Loucy (cell line): ENCODE results near the gene SPAG17.

Experiments used
- H2AFZ ChIP-seq: fragments of 200-600 bp; sonication (generic); 2 replicates; pipeline ENCODE4 v1.6.0; 2016; ENCODE audit warnings: antibody characterized with exemption, mild to moderate bottlenecking, low read length, moderate library complexity
- H3F3A ChIP-seq: fragments of 200-600 bp; 2 replicates; pipeline ENCODE4 v1.6.0; 2016; ENCODE audit warnings: antibody characterized with exemption, low read depth, mild to moderate bottlenecking
- H3K27me3 ChIP-seq: fragments of 200-600 bp; sonication (generic); 2 replicates; pipeline ENCODE4 v1.6.1; 2014; ENCODE audit warnings: low read length, mild to moderate bottlenecking; ENCODE audit not compliant: insufficient read depth, poor library complexity, severe bottlenecking
- H3K36me3 ChIP-seq: fragments of 200-600 bp; sonication (generic); 2 replicates; pipeline ENCODE4 v1.6.1; 2016; ENCODE audit warnings: low read length; ENCODE audit not compliant: insufficient read depth
- H3K4me1 ChIP-seq: fragments of 200-600 bp; sonication (generic); 2 replicates; pipeline ENCODE4 v1.5.1; 2014; ENCODE audit warnings: low read length, mild to moderate bottlenecking; ENCODE audit not compliant: insufficient read depth, poor library complexity, severe bottlenecking
- H3K4me2 ChIP-seq: fragments of 200-600 bp; sonication (generic); 2 replicates; pipeline ENCODE4 v1.6.0; 2014; ENCODE audit warnings: antibody characterized with exemption, low read length, low read depth, mild to moderate bottlenecking; ENCODE audit not compliant: poor library complexity, severe bottlenecking
- H3K4me3 ChIP-seq: fragments of 200-600 bp; sonication (generic); 2 replicates; pipeline ENCODE4 v1.5.1; 2014; ENCODE audit warnings: low read length, mild to moderate bottlenecking, mixed read lengths; ENCODE audit not compliant: poor library complexity, severe bottlenecking
- H3K79me2 ChIP-seq: fragments of 200-600 bp; sonication (generic); 2 replicates; pipeline ENCODE4 v1.6.1; 2014; ENCODE audit warnings: low read length; ENCODE audit not compliant: insufficient read depth
- H3K9ac ChIP-seq: fragments of 200-600 bp; sonication (generic); 2 replicates; pipeline ENCODE4 v1.6.0; 2014; ENCODE audit warnings: mild to moderate bottlenecking, low read depth, low read length, moderate library complexity; ENCODE audit not compliant: poor library complexity, severe bottlenecking
- H3K9me2 ChIP-seq: fragments of 200-600 bp; sonication (generic); replicated peaks from 2 replicates; pipeline ENCODE4 v1.6.1; 2016; ENCODE audit warnings: low read depth, low read length, mixed read lengths
- H3K9me3 ChIP-seq: fragments of 200-600 bp; sonication (generic); 2 replicates; pipeline ENCODE4 v1.6.1; 2014; ENCODE audit warnings: mild to moderate bottlenecking, antibody characterized with exemption, low read length, low read depth; ENCODE audit not compliant: insufficient read depth
- H4K20me1 ChIP-seq: fragments of 200-600 bp; sonication (generic); 2 replicates; pipeline ENCODE4 v1.6.0; 2014; ENCODE audit warnings: antibody characterized with exemption, low read length, mild to moderate bottlenecking; ENCODE audit not compliant: insufficient read depth, poor library complexity, severe bottlenecking
- EZH2phosphoT487 ChIP-seq: fragments of 200-600 bp; IDR thresholded peaks from 2 replicates; pipeline ENCODE4 v1.6.1; 2018; ENCODE audit warnings: antibody characterized with exemption, mild to moderate bottlenecking, moderate library complexity, borderline replicate concordance
- TF ChIP-seq, protein P1 (sequence below): fragments of 200-600 bp; sonication (generic); conservative IDR thresholded peaks from 2 replicates; pipeline ENCODE4 v1.5.1; 2014; ENCODE audit warnings: mild to moderate bottlenecking, antibody characterized with exemption, low read length

Gene SPAG17

DNA sequence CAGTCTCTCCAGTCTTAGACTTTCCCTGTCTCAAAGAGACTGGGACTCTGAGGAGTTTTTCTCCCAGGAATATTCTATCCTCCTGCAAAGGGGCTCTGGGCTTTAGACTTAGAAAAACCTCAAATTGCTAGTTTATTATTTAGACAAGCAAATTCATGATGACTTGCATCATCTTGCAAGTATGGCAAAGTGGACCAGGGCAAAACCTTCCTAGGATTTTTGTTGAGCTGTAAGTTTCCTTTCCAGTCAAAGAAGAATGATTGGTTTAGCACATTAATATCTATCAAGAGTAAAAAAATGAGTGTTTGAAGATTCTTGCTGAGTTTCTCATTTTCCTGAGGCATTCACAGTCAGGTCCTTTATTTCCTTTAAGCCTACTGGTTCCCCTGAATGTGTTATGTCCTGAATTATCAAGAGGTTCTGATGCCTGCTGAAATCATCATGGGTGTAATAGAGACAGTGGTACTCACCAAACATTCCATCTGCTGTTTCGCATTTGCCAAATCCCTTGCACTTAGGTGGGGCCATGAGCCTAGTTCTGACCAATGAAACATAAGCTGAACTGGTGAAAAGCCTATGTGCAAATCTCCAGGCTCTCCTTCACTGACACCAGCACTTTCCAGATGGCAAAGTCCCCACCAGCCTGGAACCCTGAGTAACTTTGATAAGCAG is 25.2 kb upstream of the SPAG17 start:
- Histone ChIP-seq H3K9ac (no peak overlapping the region), H4K20me1 (no peaks in the 10 kb centered on the region), H3K4me2 (no peak overlapping the region), H3K4me3 (no peak overlapping the region), H3K27me3 (no peaks in the 10 kb centered on the region), H2AFZ (no peak overlapping the region), H3K79me2 (no peaks in the 10 kb centered on the region), H3F3A (no peaks in the 10 kb centered on the region), H3K4me1 (no peaks in the 10 kb centered on the region), H3K36me3 (no peaks in the 10 kb centered on the region), H3K9me3 (no peaks in the 10 kb centered on the region), H3K9me2 (no peaks in the 10 kb centered on the region)
- no peak for TF ChIP-seq EZH2phosphoT487
- TF ChIP-seq, protein P1, sequence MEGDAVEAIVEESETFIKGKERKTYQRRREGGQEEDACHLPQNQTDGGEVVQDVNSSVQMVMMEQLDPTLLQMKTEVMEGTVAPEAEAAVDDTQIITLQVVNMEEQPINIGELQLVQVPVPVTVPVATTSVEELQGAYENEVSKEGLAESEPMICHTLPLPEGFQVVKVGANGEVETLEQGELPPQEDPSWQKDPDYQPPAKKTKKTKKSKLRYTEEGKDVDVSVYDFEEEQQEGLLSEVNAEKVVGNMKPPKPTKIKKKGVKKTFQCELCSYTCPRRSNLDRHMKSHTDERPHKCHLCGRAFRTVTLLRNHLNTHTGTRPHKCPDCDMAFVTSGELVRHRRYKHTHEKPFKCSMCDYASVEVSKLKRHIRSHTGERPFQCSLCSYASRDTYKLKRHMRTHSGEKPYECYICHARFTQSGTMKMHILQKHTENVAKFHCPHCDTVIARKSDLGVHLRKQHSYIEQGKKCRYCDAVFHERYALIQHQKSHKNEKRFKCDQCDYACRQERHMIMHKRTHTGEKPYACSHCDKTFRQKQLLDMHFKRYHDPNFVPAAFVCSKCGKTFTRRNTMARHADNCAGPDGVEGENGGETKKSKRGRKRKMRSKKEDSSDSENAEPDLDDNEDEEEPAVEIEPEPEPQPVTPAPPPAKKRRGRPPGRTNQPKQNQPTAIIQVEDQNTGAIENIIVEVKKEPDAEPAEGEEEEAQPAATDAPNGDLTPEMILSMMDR = no peak

DNA sequence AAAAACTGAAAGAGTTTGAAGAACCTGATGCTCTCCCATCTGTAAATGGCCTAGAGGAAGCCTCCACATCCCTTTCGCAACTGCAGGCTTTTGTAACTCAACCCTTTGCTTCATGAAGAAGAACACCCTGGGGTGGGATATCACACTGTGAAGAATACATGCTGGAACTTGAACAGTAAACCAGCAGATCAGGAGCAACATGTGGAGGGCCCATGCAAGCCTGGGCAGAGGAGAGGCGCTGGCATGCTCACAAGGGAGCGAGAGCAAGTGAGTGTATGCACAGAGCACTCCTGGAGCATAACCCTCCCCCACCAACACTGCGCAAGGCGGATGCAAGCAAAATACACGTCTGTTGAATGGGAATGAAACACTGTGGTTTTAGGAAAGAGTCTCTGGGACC is 24.6 kb upstream of the SPAG17 start:
- Histone ChIP-seq H3K4me2 (no peak overlapping the region), H3K27me3 (no peaks in the 10 kb centered on the region), H2AFZ (no peak overlapping the region), H3K4me1 (no peaks in the 10 kb centered on the region), H3F3A (no peaks in the 10 kb centered on the region), H3K36me3 (no peaks in the 10 kb centered on the region), H3K79me2 (no peaks in the 10 kb centered on the region), H3K4me3 (no peak overlapping the region), H3K9ac (no peak overlapping the region), H4K20me1 (no peaks in the 10 kb centered on the region), H3K9me2 (no peaks in the 10 kb centered on the region), H3K9me3 (no peaks in the 10 kb centered on the region)
- TF ChIP-seq, protein P1 = no peak
- no peak for TF ChIP-seq EZH2phosphoT487

DNA sequence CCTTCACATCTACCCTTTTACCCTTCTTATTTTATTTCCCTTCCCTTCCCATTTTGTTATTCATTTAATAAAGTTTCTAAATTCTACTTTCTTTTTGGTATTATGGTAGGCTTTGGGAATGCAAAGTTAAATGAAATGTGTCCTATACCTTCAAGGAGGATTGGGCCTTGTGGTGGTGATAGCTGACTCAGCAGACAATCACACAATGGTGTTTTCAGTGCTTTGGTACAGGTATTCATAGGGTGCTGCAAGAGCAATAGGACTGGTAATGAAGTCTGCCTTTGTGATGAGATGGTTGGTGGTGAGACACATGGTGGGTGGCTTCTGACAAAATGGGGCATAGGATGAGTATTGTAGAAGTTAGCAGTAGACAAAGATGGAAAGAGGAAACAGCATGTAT is 21.9 kb upstream of the SPAG17 start:
- H4K20me1 ChIP-seq = no peaks in the 10 kb centered on the region

More for the DNA sequence above, 21.9 kb upstream of the SPAG17 start:
- TF ChIP-seq, protein P1 = no peak
- no peak for TF ChIP-seq EZH2phosphoT487
- no peaks in the 10 kb centered on the region for H3K27me3 ChIP-seq
- H3K9me2 ChIP-seq = no peaks in the 10 kb centered on the region
- no peaks in the 10 kb centered on the region for H3K4me1 ChIP-seq
- no peak overlapping the region for H2AFZ ChIP-seq
- H3F3A ChIP-seq = no peaks in the 10 kb centered on the region
- H3K79me2 ChIP-seq = no peaks in the 10 kb centered on the region
- no peak overlapping the region for H3K9ac ChIP-seq
- no peak overlapping the region for H3K4me3 ChIP-seq
- H3K4me2 ChIP-seq = no peak overlapping the region
- H3K9me3 ChIP-seq = no peaks in the 10 kb centered on the region
- no peaks in the 10 kb centered on the region for H3K36me3 ChIP-seq
